K562 (cell line): Measurements from ENCODE around the gene STX18. TPM values are rescaled to one million over a fixed set of nuclear protein-coding genes. Genes with fewer than 3 reads are reported as not detected.

Experiments used
- ATAC-seq: fragments of 200-7000 bp; cut with Tn5 transposase; 3 replicates; pipeline ENCODE4 v1.9.1; 2020; ENCODE audit warnings: moderate library complexity
- BruUV-seq: library from RNA; stranded (reverse); fragments of 400-500 nt; replicated peaks from 2 replicates; lab custom pipeline; 2021; lab: Mats Ljungman, UMichigan
- CTCF ChIA-PET: fragments of 300-600 bp; formaldehyde crosslinking; extraction: SDS; loops from one replicate; lab custom pipeline; 2021; ENCODE audit warnings: low intra/inter-chr PET ratio; lab: Yijun Ruan, JAX
- POLR2A ChIA-PET: fragments of 300-600, 350-650 bp; sonication (Branson Sonifier 250); formaldehyde crosslinking; extraction: SDS; loops from one replicate; lab custom pipeline; 2021; ENCODE audit warnings: antibody characterized with exemption, inconsistent platforms; lab: Yijun Ruan, JAX
- DNase-seq, 4 experiments: peaks; one replicate each; pipeline versions ENCODE4 v3.0.0 to v3.0.0-alpha.2; 2011 to 2018; ENCODE audit warnings: low spot score in 3 of 4, mixed read lengths in 3 of 4; ENCODE audit errors: extremely low read depth in 1 of 4
- FAIRE-seq: peaks from 2 replicates; lab custom pipeline; 2011; peaks lifted over from hg19 to GRCh38; lab: Jason Lieb, UNC
- H2AFZ ChIP-seq: 2 replicates; pipeline ENCODE4 v1.6.0; 2011; ENCODE audit warnings: low read depth, low read length, control low read depth, inconsistent platforms
- H3K27ac ChIP-seq: fragments of 200-600 bp; 3 replicates; pipeline ENCODE4 v1.8.0; 2011; ENCODE audit warnings: low read depth, mild to moderate bottlenecking, control low read depth, inconsistent platforms, low read length, moderate library complexity, mixed read lengths; ENCODE audit errors: extremely low read depth
- H3K27me3 ChIP-seq, 2 experiments: fragments of 300-600 bp in 1 of 2; 2 replicates in 1 of 2; 3 replicates in 1 of 2; pipeline versions ENCODE4 v1.6.0 to v1.8.0; 2011; ENCODE audit warnings: inconsistent platforms in 2 of 2, low read length in 2 of 2, mild to moderate bottlenecking in 1 of 2, mixed read lengths in 1 of 2, moderate library complexity in 1 of 2; ENCODE audit not compliant: control insufficient read depth in 2 of 2, insufficient read depth in 2 of 2
- H3K36me3 ChIP-seq: fragments of 300-600 bp; 3 replicates; pipeline ENCODE4 v1.8.0; 2011; ENCODE audit warnings: mild to moderate bottlenecking, low read length, inconsistent platforms; ENCODE audit not compliant: control insufficient read depth, insufficient read depth
- H3K4me1 ChIP-seq, 2 experiments: fragments of 200-600 bp in 1 of 2; replicated peaks in 1 of 2; 2 replicates in 1 of 2; 3 replicates in 1 of 2; pipeline versions ENCODE4 v1.5.1 to v1.8.0; 2011; ENCODE audit warnings: inconsistent platforms in 2 of 2, low read length in 2 of 2, mild to moderate bottlenecking in 1 of 2, mixed read lengths in 1 of 2, moderate library complexity in 1 of 2; ENCODE audit not compliant: control insufficient read depth in 2 of 2, insufficient read depth in 2 of 2
- H3K4me2 ChIP-seq: 2 replicates; pipeline ENCODE4 v1.6.1; 2011; ENCODE audit warnings: low read length, control low read depth, inconsistent platforms, mixed read lengths; ENCODE audit not compliant: insufficient read depth
- H3K4me3 ChIP-seq: fragments of 200-600 bp; sonication (generic), shearing (Covaris generic); 2 replicates; pipeline ENCODE4 v1.5.1; 2016; ENCODE audit warnings: control low read depth, inconsistent platforms
- H3K79me2 ChIP-seq: fragments of 200-600 bp; 3 replicates; pipeline ENCODE4 v1.8.0; 2011; ENCODE audit warnings: low read length, inconsistent platforms; ENCODE audit not compliant: control insufficient read depth, insufficient read depth
- H3K9ac ChIP-seq, 2 experiments: 2 replicates each; pipeline versions ENCODE4 v1.6.0 to v1.6.1; 2011; ENCODE audit warnings: low read depth in 2 of 2, low read length in 2 of 2, control low read depth in 1 of 2, inconsistent platforms in 1 of 2, mild to moderate bottlenecking in 1 of 2, mixed read lengths in 1 of 2; ENCODE audit not compliant: insufficient read depth in 1 of 2
- H3K9me1 ChIP-seq: one replicate; pipeline ENCODE4 v1.6.0; 2011; ENCODE audit warnings: inconsistent platforms, mild to moderate bottlenecking, low read length, moderate library complexity; ENCODE audit not compliant: control insufficient read depth, insufficient read depth
- H3K9me3 ChIP-seq: replicated peaks from 2 replicates; pipeline ENCODE4 v1.5.1; 2011; ENCODE audit warnings: low read depth, low read length, inconsistent platforms; ENCODE audit not compliant: control insufficient read depth, insufficient read depth
- H4K20me1 ChIP-seq: replicated peaks from 2 replicates; pipeline ENCODE4 v1.6.1; 2011; ENCODE audit warnings: low read length, inconsistent platforms, mixed read lengths; ENCODE audit not compliant: control insufficient read depth, insufficient read depth
- CAMTA2 ChIP-seq: fragments of 250-450 bp; sonication (Bioruptor Pico); conservative IDR thresholded peaks from 2 replicates; pipeline ENCODE4 v1.5.1; 2022
- ETS2 ChIP-seq: IDR thresholded peaks from 2 replicates; pipeline ENCODE4 v1.6.1; 2016; ENCODE audit warnings: borderline replicate concordance, missing genetic modification characterization, mild to moderate bottlenecking, moderate library complexity, missing compliant biosample characterization; ENCODE audit not compliant: poor library complexity, severe bottlenecking
- NCOA1 ChIP-seq: fragments of 450-650 bp; IDR thresholded peaks from 2 replicates; pipeline ENCODE4 v1.6.1; 2016; ENCODE audit warnings: low read depth
- NEUROD1 ChIP-seq: fragments of 150-350 bp; IDR thresholded peaks from 2 replicates; pipeline ENCODE4 v1.6.1; 2014; ENCODE audit warnings: borderline replicate concordance, low read length, low read depth; ENCODE audit not compliant: partially characterized antibody
- RUNX1 ChIP-seq: sonication (generic); IDR thresholded peaks from 2 replicates; pipeline ENCODE4 v1.6.1; 2016; ENCODE audit warnings: antibody characterized with exemption, low read depth
- TFAP4 ChIP-seq: sonication (generic); formaldehyde crosslinking; IDR thresholded peaks from 2 replicates; pipeline ENCODE4 v1.8.0; 2022; ENCODE audit warnings: missing genetic modification reagents, mild to moderate bottlenecking, moderate library complexity, borderline replicate concordance
- ZBTB2 ChIP-seq: fragments of 450-650 bp; IDR thresholded peaks from 2 replicates; pipeline ENCODE4 v1.6.1; 2016; ENCODE audit warnings: antibody characterized with exemption
- ZNF212 ChIP-seq: fragments of 450-650 bp; formaldehyde crosslinking; IDR thresholded peaks from 2 replicates; pipeline ENCODE4 v1.4.0; 2020; ENCODE audit warnings: mild to moderate bottlenecking
- ZNF224 ChIP-seq: sonication (generic); formaldehyde crosslinking; IDR thresholded peaks from 2 replicates; pipeline ENCODE4 v1.8.0; 2022; ENCODE audit warnings: mild to moderate bottlenecking, missing genetic modification reagents
- ZNF280B ChIP-seq: fragments of 250-450 bp; sonication (Bioruptor Pico); IDR thresholded peaks from 2 replicates; pipeline ENCODE4 v1.5.1; 2021; ENCODE audit warnings: mild to moderate bottlenecking
- ZNF583 ChIP-seq: fragments of 250-450 bp; sonication (Bioruptor Pico); IDR thresholded peaks from 2 replicates; pipeline ENCODE4 v1.4.0; 2020
- WGBS: fragments of 100-300 bp; shearing (Covaris generic); methylation state at CpG from one replicate; pipeline ENCODE4 v1.1.6; 2016; ENCODE audit warnings: low coverage, mixed read lengths; ENCODE audit not compliant: insufficient coverage; ENCODE audit errors: missing lambda C conversion rate; 5-methylcytosine and 5-hydroxymethylcytosine counted together
- in situ Hi-C: fragments of 300-500 bp; cut with MboI; formaldehyde crosslinking; loops from 4 replicates; pipeline ENCODE4 v1.15.0; 2018; ENCODE audit warnings: inconsistent platforms, mixed read lengths
- intact Hi-C: fragments of 100-400 bp; cut with micrococcal nuclease; formaldehyde crosslinking; loops from 2 replicates; pipeline ENCODE4 v1.14.2; 2022
- polyA plus RNA-seq, 8 experiments: library from polyadenylated mRNA; depleted of rRNA in 4 of 8; stranded (reverse) in 5 of 8; unstranded in 3 of 8; fragments of >200 nt; fragmentation: Nextera tagmentation in 2 of 8; fragmentation: Illumina TruSeq in 1 of 8; extraction: Ambion mirVana in 2 of 8; extraction: Trizol in 1 of 8; gene quantifications; 2 replicates each; pipeline versions ENCODE4 v1.2.1 to v1.2.3, GENCODE V29; 2011 to 2014; ENCODE audit warnings: inconsistent platforms in 1 of 8, missing spikeins in 1 of 8
- total RNA-seq, 7 experiments: library from RNA; depleted of rRNA in 6 of 7; stranded (reverse); fragments of >200 nt in 6 of 7; fragmentation: Illumina TruSeq in 2 of 7; extraction: Trizol in 2 of 7; gene quantifications; 2 replicates each; pipeline versions ENCODE4 v1.2.1 to v1.2.3, GENCODE V29; 2011 to 2021; ENCODE audit warnings: low replicate concordance in 1 of 7
- TF ChIP-seq, protein P1 (sequence below): IDR thresholded peaks from 3 replicates; pipeline ENCODE4 v1.6.1; 2011; ENCODE audit warnings: borderline replicate concordance, mild to moderate bottlenecking; ENCODE audit not compliant: insufficient read length, insufficient read depth
- TF ChIP-seq, protein P2 (sequence below): fragments of 250-450 bp; sonication (Bioruptor Pico); IDR thresholded peaks from 2 replicates; pipeline ENCODE4 v1.5.0; 2021

The STX18 gene
- total and polyA plus RNA-seq, 9 of the 15 experiments (the other 6 are each of a cell fraction or from before 2014, with no cell fraction given): 6.2 to 41.7 (median 22.7) TPM

- Histone ChIP-seq H3K4me1 (no peaks in the 10 kb centered on the region), H3K27me3 (no peaks in the 10 kb centered on the region), H3K79me2 (no peaks in the 10 kb centered on the region), H4K20me1 (no peaks in the 10 kb centered on the region; the same call in 1 of the 2 replicates), H3K9me3 (no peaks in the 10 kb centered on the region), H3K9me1 (no peaks in the 10 kb centered on the region), H3K4me3 (no peak overlapping the region), H2AFZ (no peak overlapping the region), H3K27ac (no peak overlapping the region), H3K9ac (no peak overlapping the region), H3K4me2 (no peak overlapping the region), H3K36me3 (peaks cover 5% of the 10 kb centered on the region; the same call in 1 of the 3 replicates)
- no peak for ATAC-seq
- no peak for DNase-seq
- in situ Hi-C loops (no loop called here), intact Hi-C loops (no loop called here)
- FAIRE-seq: no peak
- ChIA-PET POLR2A (interaction anchor here (0.7 kb wide), 1 partner anchor 26 kb away, joined by 3 read pairs; no protein-coding TSS in a partner anchor), CTCF (interaction anchor here (1.3 kb wide), 1 partner anchor 169 kb away, joined by 6 read pairs; no protein-coding TSS in a partner anchor)
- no peak for TF ChIP-seq ZNF583 (CRISPR knock-in tag)
- TF ChIP-seq NEUROD1: no peak
- no peak for TF ChIP-seq NCOA1
- TF ChIP-seq ZNF224: no peak
- TF ChIP-seq ZBTB2: no peak
- TF ChIP-seq TFAP4 (CRISPR knock-in tag): no peak
- no peak for TF ChIP-seq ZNF212 (CRISPR knock-in tag)
- TF ChIP-seq CAMTA2: no peak
- TF ChIP-seq RUNX1: no peak
- TF ChIP-seq ETS2 (tag): no peak
- TF ChIP-seq, protein P1, sequence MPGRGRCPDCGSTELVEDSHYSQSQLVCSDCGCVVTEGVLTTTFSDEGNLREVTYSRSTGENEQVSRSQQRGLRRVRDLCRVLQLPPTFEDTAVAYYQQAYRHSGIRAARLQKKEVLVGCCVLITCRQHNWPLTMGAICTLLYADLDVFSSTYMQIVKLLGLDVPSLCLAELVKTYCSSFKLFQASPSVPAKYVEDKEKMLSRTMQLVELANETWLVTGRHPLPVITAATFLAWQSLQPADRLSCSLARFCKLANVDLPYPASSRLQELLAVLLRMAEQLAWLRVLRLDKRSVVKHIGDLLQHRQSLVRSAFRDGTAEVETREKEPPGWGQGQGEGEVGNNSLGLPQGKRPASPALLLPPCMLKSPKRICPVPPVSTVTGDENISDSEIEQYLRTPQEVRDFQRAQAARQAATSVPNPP: no peak
- TF ChIP-seq, protein P2, sequence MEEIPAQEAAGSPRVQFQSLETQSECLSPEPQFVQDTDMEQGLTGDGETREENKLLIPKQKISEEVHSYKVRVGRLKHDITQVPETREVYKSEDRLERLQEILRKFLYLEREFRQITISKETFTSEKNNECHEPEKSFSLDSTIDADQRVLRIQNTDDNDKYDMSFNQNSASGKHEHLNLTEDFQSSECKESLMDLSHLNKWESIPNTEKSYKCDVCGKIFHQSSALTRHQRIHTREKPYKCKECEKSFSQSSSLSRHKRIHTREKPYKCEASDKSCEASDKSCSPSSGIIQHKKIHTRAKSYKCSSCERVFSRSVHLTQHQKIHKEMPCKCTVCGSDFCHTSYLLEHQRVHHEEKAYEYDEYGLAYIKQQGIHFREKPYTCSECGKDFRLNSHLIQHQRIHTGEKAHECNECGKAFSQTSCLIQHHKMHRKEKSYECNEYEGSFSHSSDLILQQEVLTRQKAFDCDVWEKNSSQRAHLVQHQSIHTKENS: no peak
- TF ChIP-seq ZNF280B (CRISPR knock-in tag): no peak
- WGBS: 83% methylated on average over 10 of the region's 10 CpGs
- BruUV-seq: no TSS peak
Measured at GRCh38 chr4:4428966-4429875, 112.6 kb downstream of the STX18 start.
